ENCODE results near the gene RAB42.

GRCh38 chr1:28642847-28643635 lies 51.0 kb downstream of the RAB42 start, which contains the start of gene TAF12:
- TF ChIP-seq TAF1 (IDR thresholded peaks at IDR 0.05; ENCODE audit: borderline replicate concordance, low read depth, low read length), result peak; percentile 97
- no peak for TF ChIP-seq YBX1 (IDR thresholded peaks at IDR 0.05)
- peak; percentile 32 to 73 (median 42); a peak in 4 of 6 replicates for TF ChIP-seq CTCF (IDR thresholded peaks at IDR 0.05 in 2 of 3, conservative IDR thresholded peaks at IDR 0.05 in 1 of 3; ENCODE audit: control insufficient read depth in 2 of 3, extremely low read depth in 1 of 3, insufficient read depth in 1 of 3, low read depth in 3 of 3, low read length in 3 of 3)
- no peak for TF ChIP-seq EZH2 (IDR thresholded peaks at IDR 0.05; ENCODE audit: borderline replicate concordance, control insufficient read depth, low read depth, low read length)
- TF ChIP-seq POLR2AphosphoS5 (IDR thresholded peaks at IDR 0.05; ENCODE audit: low read length), result peak; percentile 98
- no peak for TF ChIP-seq IRF3 (IDR thresholded peaks at IDR 0.05)
- no peak for TF ChIP-seq ATF2 (IDR thresholded peaks at IDR 0.05; ENCODE audit: low read length)

All from GM12878 (cell line).